NB4 (cell line): Measurements from ENCODE around the gene IFNK.

Experiments
- DNase-seq: peaks from one replicate; pipeline ENCODE4 v3.0.0; 2010; ENCODE audit warnings: low read depth
- H3K4me3 ChIP-seq: one replicate; pipeline ENCODE4 v1.5.1; 2011; ENCODE audit warnings: mild to moderate bottlenecking, low read depth, low read length, moderate library complexity
- MYC ChIP-seq: IDR thresholded peaks from 2 replicates; pipeline ENCODE4 v1.6.1; 2011; ENCODE audit warnings: low read depth, low read length
- POLR2A ChIP-seq: IDR thresholded peaks from 2 replicates; pipeline ENCODE4 v1.6.1; 2011; ENCODE audit warnings: mild to moderate bottlenecking; ENCODE audit not compliant: insufficient read length; ENCODE audit errors: extremely low read depth
- TF ChIP-seq, protein P1 (sequence below): IDR thresholded peaks from 2 replicates; pipeline ENCODE4 v1.6.1; 2011; ENCODE audit warnings: low read depth, low read length
- TF ChIP-seq, protein P2 (sequence below): IDR thresholded peaks from one replicate; pipeline ENCODE4 v1.5.1; 2012; ENCODE audit warnings: low read depth, low read length

Gene IFNK

DNA sequence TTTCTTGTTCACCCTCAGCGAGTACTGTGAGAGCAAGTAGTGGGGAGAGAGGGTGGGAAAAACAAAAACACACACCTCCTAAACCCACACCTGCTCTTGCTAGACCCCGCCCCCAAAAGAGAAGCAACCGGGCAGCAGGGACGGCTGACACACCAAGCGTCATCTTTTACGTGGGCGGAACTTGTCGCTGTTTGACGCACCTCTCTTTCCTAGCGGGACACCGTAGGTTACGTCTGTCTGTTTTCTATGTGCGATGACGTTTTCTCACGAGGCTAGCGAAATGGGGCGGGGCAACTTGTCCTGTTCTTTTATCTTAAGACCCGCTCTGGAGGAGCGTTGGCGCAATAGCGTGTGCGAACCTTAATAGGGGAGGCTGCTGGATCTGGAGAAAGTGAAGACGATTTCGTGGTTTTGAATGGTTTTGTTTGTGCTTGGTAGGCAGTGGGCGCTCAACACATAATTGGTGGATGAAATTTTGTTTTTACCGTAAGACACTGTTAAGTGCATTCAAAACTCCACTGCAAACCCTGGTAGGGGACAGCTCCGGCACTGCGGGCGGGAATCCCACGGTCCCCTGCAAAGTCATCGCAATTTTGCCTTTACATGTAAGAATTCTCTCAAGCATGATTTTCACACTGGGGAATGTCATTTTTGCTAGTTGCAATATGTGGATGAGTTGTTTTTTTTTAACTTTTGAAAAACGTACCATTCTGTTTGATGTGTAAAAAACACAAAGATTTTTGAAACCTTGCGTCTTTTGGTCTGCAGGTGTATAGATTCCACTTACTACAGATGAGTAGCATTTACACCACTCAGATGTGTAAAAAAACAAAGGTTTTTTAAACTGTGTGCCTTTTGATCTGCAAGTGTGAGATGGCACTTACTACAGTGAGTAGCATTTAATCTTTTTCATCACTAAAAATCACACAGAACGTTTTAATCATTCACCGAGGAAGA, 49.8 kb downstream of the IFNK start:
- DNase-seq: peak; percentile 100
- peak; percentile 83 for TF ChIP-seq MYC
- TF ChIP-seq, protein P1, sequence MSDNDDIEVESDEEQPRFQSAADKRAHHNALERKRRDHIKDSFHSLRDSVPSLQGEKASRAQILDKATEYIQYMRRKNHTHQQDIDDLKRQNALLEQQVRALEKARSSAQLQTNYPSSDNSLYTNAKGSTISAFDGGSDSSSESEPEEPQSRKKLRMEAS: peak; percentile 84; the same call in 1 of the 2 replicates
- peak; percentile 47 for TF ChIP-seq POLR2A
- TF ChIP-seq, protein P2, sequence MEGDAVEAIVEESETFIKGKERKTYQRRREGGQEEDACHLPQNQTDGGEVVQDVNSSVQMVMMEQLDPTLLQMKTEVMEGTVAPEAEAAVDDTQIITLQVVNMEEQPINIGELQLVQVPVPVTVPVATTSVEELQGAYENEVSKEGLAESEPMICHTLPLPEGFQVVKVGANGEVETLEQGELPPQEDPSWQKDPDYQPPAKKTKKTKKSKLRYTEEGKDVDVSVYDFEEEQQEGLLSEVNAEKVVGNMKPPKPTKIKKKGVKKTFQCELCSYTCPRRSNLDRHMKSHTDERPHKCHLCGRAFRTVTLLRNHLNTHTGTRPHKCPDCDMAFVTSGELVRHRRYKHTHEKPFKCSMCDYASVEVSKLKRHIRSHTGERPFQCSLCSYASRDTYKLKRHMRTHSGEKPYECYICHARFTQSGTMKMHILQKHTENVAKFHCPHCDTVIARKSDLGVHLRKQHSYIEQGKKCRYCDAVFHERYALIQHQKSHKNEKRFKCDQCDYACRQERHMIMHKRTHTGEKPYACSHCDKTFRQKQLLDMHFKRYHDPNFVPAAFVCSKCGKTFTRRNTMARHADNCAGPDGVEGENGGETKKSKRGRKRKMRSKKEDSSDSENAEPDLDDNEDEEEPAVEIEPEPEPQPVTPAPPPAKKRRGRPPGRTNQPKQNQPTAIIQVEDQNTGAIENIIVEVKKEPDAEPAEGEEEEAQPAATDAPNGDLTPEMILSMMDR: no peak
- peak overlapping the region; percentile 72 for H3K4me3 ChIP-seq
